ENCODE data around the gene ACTA1.

DNA sequence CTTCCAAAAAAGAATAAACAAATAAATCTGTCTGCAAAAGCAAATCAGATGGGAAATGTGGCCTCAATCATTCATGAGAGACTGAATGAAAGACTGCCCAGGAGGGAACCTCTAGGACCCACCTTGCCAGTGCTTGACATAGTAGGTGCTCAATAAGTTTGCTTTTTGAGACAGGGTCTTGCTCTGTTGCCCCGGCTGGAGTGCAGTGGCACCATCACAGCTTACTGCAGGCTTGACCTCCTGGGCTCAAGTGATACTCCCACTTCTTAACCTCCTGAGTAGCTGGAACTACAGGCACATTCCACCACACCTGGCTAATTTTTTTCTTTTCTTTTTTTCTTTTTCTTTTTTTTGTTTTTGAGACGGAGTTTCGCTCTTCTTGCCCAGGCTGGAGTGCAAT lies 50.7 kb downstream of the ACTA1 start:
- TF ChIP-seq CEBPB (IDR thresholded peaks at IDR 0.05), result no peak
- no peak for TF ChIP-seq JUNB (IDR thresholded peaks at IDR 0.05)
- TF ChIP-seq, protein P1, sequence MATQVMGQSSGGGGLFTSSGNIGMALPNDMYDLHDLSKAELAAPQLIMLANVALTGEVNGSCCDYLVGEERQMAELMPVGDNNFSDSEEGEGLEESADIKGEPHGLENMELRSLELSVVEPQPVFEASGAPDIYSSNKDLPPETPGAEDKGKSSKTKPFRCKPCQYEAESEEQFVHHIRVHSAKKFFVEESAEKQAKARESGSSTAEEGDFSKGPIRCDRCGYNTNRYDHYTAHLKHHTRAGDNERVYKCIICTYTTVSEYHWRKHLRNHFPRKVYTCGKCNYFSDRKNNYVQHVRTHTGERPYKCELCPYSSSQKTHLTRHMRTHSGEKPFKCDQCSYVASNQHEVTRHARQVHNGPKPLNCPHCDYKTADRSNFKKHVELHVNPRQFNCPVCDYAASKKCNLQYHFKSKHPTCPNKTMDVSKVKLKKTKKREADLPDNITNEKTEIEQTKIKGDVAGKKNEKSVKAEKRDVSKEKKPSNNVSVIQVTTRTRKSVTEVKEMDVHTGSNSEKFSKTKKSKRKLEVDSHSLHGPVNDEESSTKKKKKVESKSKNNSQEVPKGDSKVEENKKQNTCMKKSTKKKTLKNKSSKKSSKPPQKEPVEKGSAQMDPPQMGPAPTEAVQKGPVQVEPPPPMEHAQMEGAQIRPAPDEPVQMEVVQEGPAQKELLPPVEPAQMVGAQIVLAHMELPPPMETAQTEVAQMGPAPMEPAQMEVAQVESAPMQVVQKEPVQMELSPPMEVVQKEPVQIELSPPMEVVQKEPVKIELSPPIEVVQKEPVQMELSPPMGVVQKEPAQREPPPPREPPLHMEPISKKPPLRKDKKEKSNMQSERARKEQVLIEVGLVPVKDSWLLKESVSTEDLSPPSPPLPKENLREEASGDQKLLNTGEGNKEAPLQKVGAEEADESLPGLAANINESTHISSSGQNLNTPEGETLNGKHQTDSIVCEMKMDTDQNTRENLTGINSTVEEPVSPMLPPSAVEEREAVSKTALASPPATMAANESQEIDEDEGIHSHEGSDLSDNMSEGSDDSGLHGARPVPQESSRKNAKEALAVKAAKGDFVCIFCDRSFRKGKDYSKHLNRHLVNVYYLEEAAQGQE (IDR thresholded peaks at IDR 0.05), result no peak
- TF ChIP-seq, protein P2, sequence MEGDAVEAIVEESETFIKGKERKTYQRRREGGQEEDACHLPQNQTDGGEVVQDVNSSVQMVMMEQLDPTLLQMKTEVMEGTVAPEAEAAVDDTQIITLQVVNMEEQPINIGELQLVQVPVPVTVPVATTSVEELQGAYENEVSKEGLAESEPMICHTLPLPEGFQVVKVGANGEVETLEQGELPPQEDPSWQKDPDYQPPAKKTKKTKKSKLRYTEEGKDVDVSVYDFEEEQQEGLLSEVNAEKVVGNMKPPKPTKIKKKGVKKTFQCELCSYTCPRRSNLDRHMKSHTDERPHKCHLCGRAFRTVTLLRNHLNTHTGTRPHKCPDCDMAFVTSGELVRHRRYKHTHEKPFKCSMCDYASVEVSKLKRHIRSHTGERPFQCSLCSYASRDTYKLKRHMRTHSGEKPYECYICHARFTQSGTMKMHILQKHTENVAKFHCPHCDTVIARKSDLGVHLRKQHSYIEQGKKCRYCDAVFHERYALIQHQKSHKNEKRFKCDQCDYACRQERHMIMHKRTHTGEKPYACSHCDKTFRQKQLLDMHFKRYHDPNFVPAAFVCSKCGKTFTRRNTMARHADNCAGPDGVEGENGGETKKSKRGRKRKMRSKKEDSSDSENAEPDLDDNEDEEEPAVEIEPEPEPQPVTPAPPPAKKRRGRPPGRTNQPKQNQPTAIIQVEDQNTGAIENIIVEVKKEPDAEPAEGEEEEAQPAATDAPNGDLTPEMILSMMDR (IDR thresholded peaks at IDR 0.05), result no peak
- TF ChIP-seq SREBF2 (IDR thresholded peaks at IDR 0.05), result no peak
- no peak for TF ChIP-seq TP53 (CRISPR knock-in tag; IDR thresholded peaks at IDR 0.05)
- TF ChIP-seq JUN (IDR thresholded peaks at IDR 0.05), result no peak
- TF ChIP-seq, protein P3, sequence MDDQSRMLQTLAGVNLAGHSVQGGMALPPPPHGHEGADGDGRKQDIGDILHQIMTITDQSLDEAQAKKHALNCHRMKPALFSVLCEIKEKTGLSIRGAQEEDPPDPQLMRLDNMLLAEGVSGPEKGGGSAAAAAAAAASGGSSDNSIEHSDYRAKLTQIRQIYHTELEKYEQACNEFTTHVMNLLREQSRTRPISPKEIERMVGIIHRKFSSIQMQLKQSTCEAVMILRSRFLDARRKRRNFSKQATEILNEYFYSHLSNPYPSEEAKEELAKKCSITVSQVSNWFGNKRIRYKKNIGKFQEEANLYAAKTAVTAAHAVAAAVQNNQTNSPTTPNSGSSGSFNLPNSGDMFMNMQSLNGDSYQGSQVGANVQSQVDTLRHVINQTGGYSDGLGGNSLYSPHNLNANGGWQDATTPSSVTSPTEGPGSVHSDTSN (IDR thresholded peaks at IDR 0.05), result no peak
